Liver (tissue), 3 donors: ENCODE results near the gene ARHGAP11B.
"Not testable (repeated sequence)": the region's sequence is repeated elsewhere in the genome, so short reads cannot be mapped to it uniquely, and the experiment has no call there.

Experiments used
- ATF3 ChIP-seq: IDR thresholded peaks from 2 replicates; pipeline ENCODE4 v1.6.1; 2016; ENCODE audit warnings: antibody characterized with exemption
- CTCF ChIP-seq: fragments of 150-350 bp; IDR thresholded peaks from 2 replicates; pipeline ENCODE4 v1.5.1; 2017; ENCODE audit warnings: improper control_type of control experiment, low read depth, low read length; ENCODE audit not compliant: missing input control
- RXRA ChIP-seq, 2 donors: IDR thresholded peaks; 2 replicates each; pipeline ENCODE4 v1.6.1; 2017 to 2018; ENCODE audit warnings: antibody characterized with exemption in 2 of 2, mild to moderate bottlenecking in 1 of 2
- TAF1 ChIP-seq: conservative IDR thresholded peaks from 2 replicates; pipeline ENCODE4 v1.6.1; 2016; ENCODE audit warnings: antibody characterized with exemption, mild to moderate bottlenecking
- donor health status: healthy.
- donor health status: healthy.

GRCh38 chr15:30612271-30612670, 13.7 kb upstream of the ARHGAP11B start:
- TF ChIP-seq ATF3; CTCF; RXRA (IDR thresholded peaks at IDR 0.05); TAF1: not testable (repeated sequence)
